Measurements from ENCODE around the gene GCAT.
A peak's percentile ranks its signal among the peaks of the same experiment; 100 is the strongest.

The GCAT gene

DNA sequence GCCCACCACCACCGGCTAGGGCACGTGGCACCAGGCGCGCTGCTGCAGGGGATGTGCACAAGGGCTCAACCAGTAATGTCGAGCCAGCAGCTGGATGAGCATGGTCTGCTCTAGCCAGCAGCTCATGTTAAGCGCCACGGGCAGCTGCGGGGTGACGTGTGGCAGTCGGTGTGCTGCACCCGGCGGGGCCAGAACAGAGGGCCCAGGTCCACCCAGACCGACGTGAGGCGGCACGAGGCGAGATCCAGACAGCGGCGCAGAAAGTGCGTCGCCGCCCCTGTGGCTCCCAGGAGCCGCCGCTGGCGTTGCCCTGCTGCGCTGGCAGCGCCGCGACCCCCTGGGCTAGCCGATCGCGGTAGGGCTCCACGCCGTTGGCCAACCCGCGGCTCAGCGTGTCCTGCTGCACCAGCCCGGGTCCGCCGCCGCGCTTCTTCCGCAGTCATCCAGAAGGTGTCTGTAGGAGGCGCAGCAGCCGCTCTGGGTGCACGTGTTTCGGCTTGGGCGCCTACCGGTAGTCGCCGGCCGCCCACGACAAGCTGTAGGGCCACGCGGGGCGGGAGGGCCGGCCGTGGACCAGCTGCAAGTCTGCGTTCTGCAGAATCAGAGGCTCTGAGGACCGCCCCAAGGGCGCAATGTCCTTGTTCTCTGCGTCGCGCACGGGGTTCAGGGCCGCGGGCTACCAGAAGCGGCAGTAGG, 10.8 kb downstream of the GCAT start:
- H2AFZ ChIP-seq (ENCODE audit: low read length), result no peak overlapping the region
- H3K9ac ChIP-seq (ENCODE audit: low read length), result peak overlapping the region; percentile 43; the same call in 1 of the 2 replicates
- peak overlapping the region; percentile 49 for H3K4me3 ChIP-seq (ENCODE audit: low read depth, low read length, poor library complexity, severe bottlenecking)

DNA sequence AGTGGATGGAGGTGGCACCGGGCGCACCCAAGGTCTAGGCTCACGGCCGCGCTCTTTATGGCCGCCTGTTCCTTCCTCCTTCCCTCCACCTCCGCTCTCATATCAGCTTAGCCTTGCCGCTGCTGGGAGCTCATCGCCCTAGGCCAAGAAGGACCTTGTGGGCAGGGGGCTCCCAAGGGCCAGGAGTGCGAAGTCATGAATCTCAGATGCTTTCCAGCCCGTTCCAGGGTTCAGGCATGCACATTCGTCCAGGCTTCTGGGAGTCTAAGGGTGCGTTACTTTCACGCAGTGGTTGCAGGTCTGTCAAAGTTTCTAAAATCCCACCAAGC, 11.3 kb downstream of the GCAT start:
- peaks cover 21% of the 10 kb centered on the region for H3K4me1 ChIP-seq (ENCODE audit: insufficient read depth, low read length, severe bottlenecking)
- no peaks in the 10 kb centered on the region for H3F3A ChIP-seq (ENCODE audit: insufficient read depth, low read length)
- peak overlapping the region; percentile 67 for H3K4me2 ChIP-seq (ENCODE audit: low read length)
- H3K4me3 ChIP-seq (ENCODE audit: low read depth, low read length, poor library complexity, severe bottlenecking), result peak overlapping the region; percentile 49
- no peaks in the 10 kb centered on the region for H4K20me1 ChIP-seq (ENCODE audit: insufficient read depth, low read length)
- TF ChIP-seq CTCF (IDR thresholded peaks at IDR 0.05; ENCODE audit: low read length) (no peak), EZH2 (IDR thresholded peaks at IDR 0.05; ENCODE audit: borderline replicate concordance, low read length) (no peak)
- H3K9ac ChIP-seq (ENCODE audit: low read length), result peak overlapping the region; percentile 43; the same call in 1 of the 2 replicates
- H3K36me3 ChIP-seq (ENCODE audit: insufficient read depth, low read length), result 0 out of 2 replicates have a peak, but pooled peaks cover 13% of the 10 kb centered on the region
- no peak overlapping the region for H2AFZ ChIP-seq (ENCODE audit: low read length)
- H3K27me3 ChIP-seq (ENCODE audit: insufficient read depth, low read length), result no peaks in the 10 kb centered on the region; the same call in 1 of the 2 replicates
- no peaks in the 10 kb centered on the region for H3K9me3 ChIP-seq (ENCODE audit: low read length)
- H3K79me2 ChIP-seq (ENCODE audit: insufficient read depth, low read length), result no peaks in the 10 kb centered on the region
- H3K27ac ChIP-seq (ENCODE audit: low read depth, low read length, poor library complexity, severe bottlenecking), result no peak overlapping the region
- no peaks in the 10 kb centered on the region for H3K9me2 ChIP-seq (ENCODE audit: low read depth, low read length)

More for the DNA sequence above, 10.8 kb downstream of the GCAT start:
- Histone ChIP-seq H3K79me2 (ENCODE audit: insufficient read depth, low read length) (no peaks in the 10 kb centered on the region), H3K27me3 (ENCODE audit: insufficient read depth, low read length) (no peaks in the 10 kb centered on the region; the same call in 1 of the 2 replicates), H3K4me1 (ENCODE audit: insufficient read depth, low read length, severe bottlenecking) (peaks cover 21% of the 10 kb centered on the region), H3K9me2 (ENCODE audit: low read depth, low read length) (no peaks in the 10 kb centered on the region), H3K27ac (ENCODE audit: low read depth, low read length, poor library complexity, severe bottlenecking) (no peak overlapping the region), H3K4me2 (ENCODE audit: low read length) (peak overlapping the region; percentile 67), H3K36me3 (ENCODE audit: insufficient read depth, low read length) (0 out of 2 replicates have a peak, but pooled peaks cover 13% of the 10 kb centered on the region), H4K20me1 (ENCODE audit: insufficient read depth, low read length) (no peaks in the 10 kb centered on the region), H3F3A (ENCODE audit: insufficient read depth, low read length) (no peaks in the 10 kb centered on the region), H3K9me3 (ENCODE audit: low read length) (no peaks in the 10 kb centered on the region)
- TF ChIP-seq EZH2 (IDR thresholded peaks at IDR 0.05; ENCODE audit: borderline replicate concordance, low read length) (no peak), CTCF (IDR thresholded peaks at IDR 0.05; ENCODE audit: low read length) (peak; percentile 59)

DNA sequence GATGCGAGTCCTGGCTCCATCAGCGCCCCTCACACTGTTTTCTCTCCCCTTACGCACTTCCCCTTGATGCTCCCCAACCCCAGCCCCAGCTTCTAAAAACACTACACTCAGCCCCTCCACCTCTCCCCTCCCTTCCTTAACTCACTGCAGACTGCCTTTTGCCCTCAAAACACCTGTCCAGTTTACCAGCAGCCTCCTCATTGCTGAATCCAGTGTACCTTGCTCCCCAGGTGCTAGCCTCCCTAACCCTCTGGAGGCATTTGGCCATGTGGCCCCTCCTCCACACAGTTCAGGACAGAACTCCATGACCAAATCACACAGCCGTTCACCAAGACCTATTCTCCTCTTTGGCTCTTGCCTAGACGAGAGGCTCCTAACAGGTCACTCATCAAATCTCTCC, 12.6 kb downstream of the GCAT start:
- H3K9me3 ChIP-seq (ENCODE audit: low read length), result no peaks in the 10 kb centered on the region
- H3K27me3 ChIP-seq (ENCODE audit: insufficient read depth, low read length), result no peaks in the 10 kb centered on the region; the same call in 1 of the 2 replicates
- H2AFZ ChIP-seq (ENCODE audit: low read length), result no peak overlapping the region
- H3K79me2 ChIP-seq (ENCODE audit: insufficient read depth, low read length), result no peaks in the 10 kb centered on the region
- no peaks in the 10 kb centered on the region for H3F3A ChIP-seq (ENCODE audit: insufficient read depth, low read length)
- TF ChIP-seq EZH2 (IDR thresholded peaks at IDR 0.05; ENCODE audit: borderline replicate concordance, low read length), result no peak
- no peak for TF ChIP-seq CTCF (IDR thresholded peaks at IDR 0.05; ENCODE audit: low read length)
- H3K27ac ChIP-seq (ENCODE audit: low read depth, low read length, poor library complexity, severe bottlenecking), result no peak overlapping the region
- H3K4me1 ChIP-seq (ENCODE audit: insufficient read depth, low read length, severe bottlenecking), result peaks cover 21% of the 10 kb centered on the region
- no peaks in the 10 kb centered on the region for H3K9me2 ChIP-seq (ENCODE audit: low read depth, low read length)
- no peak overlapping the region for H3K4me3 ChIP-seq (ENCODE audit: low read depth, low read length, poor library complexity, severe bottlenecking)
- H3K4me2 ChIP-seq (ENCODE audit: low read length), result no peak overlapping the region
- H3K9ac ChIP-seq (ENCODE audit: low read length), result no peak overlapping the region
- H3K36me3 ChIP-seq (ENCODE audit: insufficient read depth, low read length), result 0 out of 2 replicates have a peak, but pooled peaks cover 3% of the 10 kb centered on the region
- H4K20me1 ChIP-seq (ENCODE audit: insufficient read depth, low read length), result no peaks in the 10 kb centered on the region
